Activated CD8-positive, alpha-beta memory T cell treated with anti-CD3 and anti-CD28 coated beads, Interleukin-2, amount 50 U/mL, for 4 hours (primary cell): ENCODE data around the gene PALM2AKAP2.

Experiments used
- DNase-seq: peaks from one replicate; pipeline ENCODE4 v3.0.0-alpha.2; 2020

Gene PALM2AKAP2

GRCh38 chr9:109779711-109780452 is at the start of gene PALM2AKAP2:
Gene PALM2AKAP2, plus strand, starts transcription at chr9:109780198. Its CDS starts 291 bp downstream, at chr9:109780489.
- no peak for DNase-seq

- DNase-seq, result no peak
These were observed 49.8 kb upstream of the PALM2AKAP2 start for GRCh38 chr9:109730228-109730627.

- DNase-seq, result no peak
These were observed 46.3 kb upstream of the PALM2AKAP2 start for GRCh38 chr9:109733690-109734089.

- no peak for DNase-seq
These were observed 45.2 kb upstream of the PALM2AKAP2 start for GRCh38 chr9:109734814-109735213.

- no peak for DNase-seq
These were observed 44.2 kb upstream of the PALM2AKAP2 start for GRCh38 chr9:109735801-109736200.

GRCh38 chr9:109737295-109737694 is 42.7 kb upstream of the PALM2AKAP2 start:
- DNase-seq, result no peak

- DNase-seq, result no peak
These were observed 40.2 kb upstream of the PALM2AKAP2 start for GRCh38 chr9:109739760-109740159.

GRCh38 chr9:109742776-109743348 is 37.1 kb upstream of the PALM2AKAP2 start:
- no peak for DNase-seq

- DNase-seq, result no peak
These were observed 36.3 kb upstream of the PALM2AKAP2 start for GRCh38 chr9:109743696-109744095.

- no peak for DNase-seq
These were observed 34.4 kb upstream of the PALM2AKAP2 start for GRCh38 chr9:109745335-109746283.

GRCh38 chr9:109751253-109751652 is 28.7 kb upstream of the PALM2AKAP2 start:
- DNase-seq, result no peak

- DNase-seq, result no peak
These were observed 26.7 kb upstream of the PALM2AKAP2 start for GRCh38 chr9:109753308-109753707.

GRCh38 chr9:109755040-109755439 is 25.0 kb upstream of the PALM2AKAP2 start:
- no peak for DNase-seq

- DNase-seq, result no peak
These were observed 20.4 kb upstream of the PALM2AKAP2 start for GRCh38 chr9:109759589-109759988.

GRCh38 chr9:109765278-109765677 is 14.7 kb upstream of the PALM2AKAP2 start:
- DNase-seq, result no peak

- no peak for DNase-seq
These were observed 14.2 kb upstream of the PALM2AKAP2 start for GRCh38 chr9:109765830-109766229.

- no peak for DNase-seq
These were observed 13.6 kb upstream of the PALM2AKAP2 start for GRCh38 chr9:109766351-109766750.

GRCh38 chr9:109767404-109767803 is 12.6 kb upstream of the PALM2AKAP2 start:
- DNase-seq, result no peak

GRCh38 chr9:109767814-109768213 is 12.2 kb upstream of the PALM2AKAP2 start:
- DNase-seq, result no peak

GRCh38 chr9:109769250-109769649 is 10.7 kb upstream of the PALM2AKAP2 start:
- no peak for DNase-seq

GRCh38 chr9:109770101-109770500 is 9.9 kb upstream of the PALM2AKAP2 start:
- DNase-seq, result no peak

GRCh38 chr9:109771087-109771486 is 8.9 kb upstream of the PALM2AKAP2 start:
- no peak for DNase-seq

- no peak for DNase-seq
These were observed 8.0 kb upstream of the PALM2AKAP2 start for GRCh38 chr9:109771796-109772531.
